BE2C (cell line): ENCODE results near the gene SLMAP.

Experiments
- DNase-seq: peaks from one replicate; pipeline ENCODE4 v3.0.0-alpha.2; 2020
- H3K27me3 ChIP-seq: fragments of 250-450 bp; sonication (Bioruptor Pico); 2 replicates; pipeline ENCODE4 v1.5.1; 2020; ENCODE audit warnings: mild to moderate bottlenecking
- H3K36me3 ChIP-seq: fragments of 250-450 bp; sonication (Bioruptor Pico); 2 replicates; pipeline ENCODE4 v1.5.1; 2020; ENCODE audit warnings: mild to moderate bottlenecking
- H3K4me1 ChIP-seq: fragments of 250-450 bp; sonication (Bioruptor Pico); 2 replicates; pipeline ENCODE4 v1.5.1; 2020
- H3K4me3 ChIP-seq: 2 replicates; pipeline ENCODE4 v1.5.1; 2011; ENCODE audit warnings: low read depth, low read length
- H3K9me3 ChIP-seq: fragments of 250-450 bp; sonication (Bioruptor Pico); 2 replicates; pipeline ENCODE4 v1.5.1; 2020
- TF ChIP-seq, protein P1 (sequence below): IDR thresholded peaks from 2 replicates; pipeline ENCODE4 v1.5.1; 2012; ENCODE audit warnings: mild to moderate bottlenecking, low read depth, low read length

Gene SLMAP

DNA sequence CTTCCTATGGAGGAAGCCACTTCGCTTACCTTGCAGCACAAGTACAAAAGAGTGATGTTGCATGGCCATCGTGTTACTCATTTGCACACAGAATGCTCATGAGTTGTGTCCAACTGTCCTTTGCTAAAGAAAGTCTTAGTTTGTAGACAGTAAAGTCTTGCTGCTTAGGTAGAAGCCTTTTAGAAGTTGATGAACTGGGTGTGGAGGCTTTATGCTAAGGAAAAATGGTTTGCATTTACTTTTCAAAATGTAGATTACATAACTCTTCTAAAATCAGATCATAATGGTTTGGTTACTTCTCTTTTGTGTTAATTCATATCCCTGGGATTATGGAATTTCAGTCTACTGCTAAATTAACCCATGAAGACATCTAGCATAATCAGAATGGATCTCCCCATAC is 167.6 kb downstream of the SLMAP start:
- Histone ChIP-seq H3K9me3 (no peaks in the 10 kb centered on the region), H3K4me3 (no peak overlapping the region), H3K36me3 (no peaks in the 10 kb centered on the region; the same call in 1 of the 2 replicates), H3K4me1 (no peaks in the 10 kb centered on the region), H3K27me3 (no peaks in the 10 kb centered on the region)
- TF ChIP-seq, protein P1, sequence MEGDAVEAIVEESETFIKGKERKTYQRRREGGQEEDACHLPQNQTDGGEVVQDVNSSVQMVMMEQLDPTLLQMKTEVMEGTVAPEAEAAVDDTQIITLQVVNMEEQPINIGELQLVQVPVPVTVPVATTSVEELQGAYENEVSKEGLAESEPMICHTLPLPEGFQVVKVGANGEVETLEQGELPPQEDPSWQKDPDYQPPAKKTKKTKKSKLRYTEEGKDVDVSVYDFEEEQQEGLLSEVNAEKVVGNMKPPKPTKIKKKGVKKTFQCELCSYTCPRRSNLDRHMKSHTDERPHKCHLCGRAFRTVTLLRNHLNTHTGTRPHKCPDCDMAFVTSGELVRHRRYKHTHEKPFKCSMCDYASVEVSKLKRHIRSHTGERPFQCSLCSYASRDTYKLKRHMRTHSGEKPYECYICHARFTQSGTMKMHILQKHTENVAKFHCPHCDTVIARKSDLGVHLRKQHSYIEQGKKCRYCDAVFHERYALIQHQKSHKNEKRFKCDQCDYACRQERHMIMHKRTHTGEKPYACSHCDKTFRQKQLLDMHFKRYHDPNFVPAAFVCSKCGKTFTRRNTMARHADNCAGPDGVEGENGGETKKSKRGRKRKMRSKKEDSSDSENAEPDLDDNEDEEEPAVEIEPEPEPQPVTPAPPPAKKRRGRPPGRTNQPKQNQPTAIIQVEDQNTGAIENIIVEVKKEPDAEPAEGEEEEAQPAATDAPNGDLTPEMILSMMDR: no peak
- no peak for DNase-seq

GRCh38 chr3:57927166-57927565 is 171.1 kb downstream of the SLMAP start:
- TF ChIP-seq, protein P1: no peak
- H3K27me3 ChIP-seq: no peaks in the 10 kb centered on the region
- no peaks in the 10 kb centered on the region; the same call in 1 of the 2 replicates for H3K36me3 ChIP-seq
- no peaks in the 10 kb centered on the region for H3K4me1 ChIP-seq
- H3K4me3 ChIP-seq: no peak overlapping the region
- no peaks in the 10 kb centered on the region for H3K9me3 ChIP-seq
- DNase-seq: no peak

DNA sequence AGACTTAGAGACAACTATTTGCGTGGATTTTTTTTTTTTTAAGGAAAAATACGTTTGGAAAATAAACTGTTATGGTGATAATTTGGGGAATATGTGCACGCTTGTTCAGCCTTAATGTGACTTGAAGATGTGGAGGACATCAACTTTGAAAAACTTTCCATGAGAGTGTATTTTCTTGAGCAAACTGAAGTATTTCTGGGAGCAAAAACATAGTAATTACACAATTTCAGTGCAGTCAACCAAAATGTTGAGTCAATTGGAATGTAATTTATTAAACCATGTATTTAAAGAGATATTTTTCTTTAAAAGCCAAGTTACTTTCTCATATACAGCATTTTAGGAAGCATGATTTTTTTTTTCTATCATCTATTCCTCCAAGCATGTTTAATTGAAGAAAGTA is 171.8 kb downstream of the SLMAP start:
- Histone ChIP-seq H3K36me3 (no peaks in the 10 kb centered on the region; the same call in 1 of the 2 replicates), H3K4me1 (no peaks in the 10 kb centered on the region), H3K9me3 (no peaks in the 10 kb centered on the region), H3K4me3 (no peak overlapping the region), H3K27me3 (no peaks in the 10 kb centered on the region)
- TF ChIP-seq, protein P1: no peak
- DNase-seq: no peak

DNA sequence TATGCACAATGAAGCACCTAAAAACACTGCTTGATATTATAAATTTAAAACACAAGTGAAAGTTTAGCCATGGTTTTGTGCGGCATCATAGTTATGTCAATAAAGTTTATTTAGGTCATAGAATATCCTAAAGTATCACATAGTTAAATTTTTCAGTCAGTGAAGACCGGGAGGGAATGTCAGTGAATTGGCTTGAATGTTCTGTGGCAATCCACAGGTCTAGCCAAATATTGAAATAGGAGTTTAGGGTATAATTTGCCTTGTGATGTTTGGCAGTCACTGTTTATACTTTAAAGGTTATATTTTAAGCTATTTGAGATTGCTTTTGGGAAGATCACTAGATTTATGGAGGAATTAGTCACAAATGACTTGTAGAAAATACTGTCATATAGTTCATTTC is 172.4 kb downstream of the SLMAP start:
- H3K9me3 ChIP-seq: no peaks in the 10 kb centered on the region
- H3K4me3 ChIP-seq: no peak overlapping the region
- DNase-seq: no peak
- TF ChIP-seq, protein P1: no peak
- no peaks in the 10 kb centered on the region for H3K27me3 ChIP-seq
- H3K36me3 ChIP-seq: no peaks in the 10 kb centered on the region
- no peaks in the 10 kb centered on the region for H3K4me1 ChIP-seq

DNA sequence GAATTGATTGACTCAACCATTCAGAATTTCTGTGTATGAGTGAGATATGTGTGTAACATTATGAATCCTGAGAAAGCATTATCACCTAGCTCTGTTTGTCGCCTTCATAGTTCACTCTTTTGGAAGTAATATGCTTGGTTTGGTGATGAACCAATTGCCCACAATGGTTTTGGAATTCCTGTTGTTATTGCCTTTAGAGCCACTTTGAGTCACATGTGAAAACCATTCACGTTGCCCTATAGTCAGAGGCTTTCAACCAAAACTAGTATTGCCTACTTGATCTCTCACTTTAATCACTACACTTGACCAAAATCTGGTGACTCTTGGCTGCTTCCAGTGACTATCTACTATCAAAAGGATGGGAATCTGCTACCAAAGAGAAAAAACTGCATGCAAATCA is 173.9 kb downstream of the SLMAP start:
- H3K4me3 ChIP-seq: no peak overlapping the region
- no peaks in the 10 kb centered on the region for H3K4me1 ChIP-seq
- no peak for DNase-seq
- TF ChIP-seq, protein P1: no peak
- no peaks in the 10 kb centered on the region for H3K27me3 ChIP-seq
- no peaks in the 10 kb centered on the region for H3K9me3 ChIP-seq
- H3K36me3 ChIP-seq: no peaks in the 10 kb centered on the region

DNA sequence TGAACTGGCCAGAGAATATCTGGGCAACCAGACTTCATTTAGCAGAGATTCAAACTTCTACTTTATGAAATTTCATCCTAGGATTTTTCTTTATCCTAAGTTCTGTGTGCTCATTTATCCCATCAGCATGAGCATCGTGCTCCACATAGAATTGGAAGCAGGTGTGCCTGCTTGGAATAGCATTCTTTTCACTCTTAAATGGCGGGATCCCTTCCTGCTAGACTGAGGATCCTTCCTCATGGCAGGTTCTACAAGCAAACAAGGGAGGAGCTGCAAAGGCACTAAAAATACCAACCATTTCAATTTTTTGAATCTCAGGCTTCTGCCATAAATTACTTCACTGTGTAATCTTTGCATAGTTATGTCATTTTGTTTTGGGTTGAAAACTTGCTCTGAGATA is 177.5 kb downstream of the SLMAP start:
- Histone ChIP-seq H3K27me3 (no peaks in the 10 kb centered on the region), H3K36me3 (no peaks in the 10 kb centered on the region), H3K9me3 (no peaks in the 10 kb centered on the region), H3K4me3 (no peak overlapping the region), H3K4me1 (no peaks in the 10 kb centered on the region)
- no peak for DNase-seq
- TF ChIP-seq, protein P1: no peak
